RWPE1 (cell line): ENCODE measurements around the gene MAT2A.
"Not testable (repeated sequence)": the region's sequence is repeated elsewhere in the genome, so short reads cannot be mapped to it uniquely, and the experiment has no call there.

Experiments
- CTCF ChIA-PET: fragments of 350-600 bp; sonication (Branson Sonifier 250); formaldehyde crosslinking; extraction: SDS; loops from one replicate; lab custom pipeline; 2021; lab: Yijun Ruan, JAX
- POLR2A ChIA-PET: fragments of 400-600 bp; formaldehyde crosslinking; extraction: SDS; loops from one replicate; lab custom pipeline; 2020; ENCODE audit warnings: antibody characterized with exemption; ENCODE audit not compliant: low non-redundant PET; lab: Yijun Ruan, JAX
- DNase-seq: peaks from one replicate; pipeline ENCODE4 v3.0.0; 2012; ENCODE audit warnings: low spot score
- H3K27ac ChIP-seq: fragments of 450-650 bp; 2 replicates; pipeline ENCODE4 v1.5.1; 2017
- CTCF ChIP-seq: fragments of 450-650 bp; conservative IDR thresholded peaks from 2 replicates; pipeline ENCODE4 v1.5.1; 2017; ENCODE audit warnings: low read depth, mild to moderate bottlenecking

MAT2A gene

GRCh38 chr2:85542777-85543176 is 3.8 kb downstream of the MAT2A start:
- H3K27ac ChIP-seq: peak overlapping the region; percentile 49; the same call in 1 of the 2 replicates

GRCh38 chr2:85544254-85544691 is 5.3 kb downstream of the MAT2A start:
- CTCF ChIA-PET: interaction anchor here (0.9 kb wide), 1 partner anchor 33 kb away, joined by 3 read pairs; no protein-coding TSS in a partner anchor
- POLR2A ChIA-PET, DNase-seq, H3K27ac ChIP-seq: not testable (repeated sequence)

More at GRCh38 chr2:85542777-85543176, 3.8 kb downstream of the MAT2A start:
- CTCF ChIA-PET: no interaction called here
- POLR2A ChIA-PET: interaction anchor here (0.5 kb wide), 1 partner anchor 24 kb away, joined by 4 read pairs; no protein-coding TSS in a partner anchor
- TF ChIP-seq CTCF: no peak
- DNase-seq: no peak

- ChIA-PET CTCF (interaction anchor here (0.7 to 1.5 kb wide), 3 partner anchors 43 to 131 kb away, joined by 3 to 7 read pairs (median 3); no protein-coding TSS in a partner anchor), POLR2A (interaction anchor here (0.7 to 0.8 kb wide), 2 partner anchors 8 to 124 kb away, joined by 3 read pairs; no protein-coding TSS in a partner anchor)
- not testable (repeated sequence) for DNase-seq
- H3K27ac ChIP-seq: peak overlapping the region; percentile 59
These were observed 6.2 kb downstream of the MAT2A start for GRCh38 chr2:85544915-85545779.

- no peak for TF ChIP-seq CTCF
- ChIA-PET POLR2A (interaction anchor here (0.7 to 0.8 kb wide), 2 partner anchors 9 to 125 kb away, joined by 3 read pairs; no protein-coding TSS in a partner anchor), CTCF (interaction anchor here (0.6 to 1.5 kb wide), 5 partner anchors 44 to 133 kb away, joined by 3 to 7 read pairs (median 3); no protein-coding TSS in a partner anchor)
- peak overlapping the region; percentile 87 for H3K27ac ChIP-seq
- DNase-seq: no peak
These were observed 6.8 kb downstream of the MAT2A start for GRCh38 chr2:85545780-85546240.

- DNase-seq: no peak
- TF ChIP-seq CTCF: no peak
- peak overlapping the region; percentile 60 for H3K27ac ChIP-seq
- ChIA-PET POLR2A (no interaction called here), CTCF (no interaction called here)
These were observed 8.3 kb downstream of the MAT2A start for GRCh38 chr2:85547089-85547858.

GRCh38 chr2:85547859-85548607 is 9.1 kb downstream of the MAT2A start:
- no peak for TF ChIP-seq CTCF
- H3K27ac ChIP-seq: peak overlapping the region; percentile 60
- no peak for DNase-seq
- ChIA-PET CTCF (interaction anchor here (0.6 kb wide), 1 partner anchor 79 kb away, joined by 3 read pairs; no protein-coding TSS in a partner anchor), POLR2A (no interaction called here)
